Keratinocyte (primary cell): ENCODE measurements around the gene ANKS1A. TPM values are rescaled to one million over a fixed set of nuclear protein-coding genes. Genes with fewer than 3 reads are reported as not detected.
A peak's percentile ranks its signal among the peaks of the same experiment; 100 is the strongest.

ENCODE experiments used
- DNase-seq: peaks from one replicate; pipeline ENCODE4 v3.0.0-alpha.2; 2011; ENCODE audit warnings: low read depth, missing footprints, low spot score
- FAIRE-seq: peaks from 2 replicates; lab custom pipeline; 2011; peaks lifted over from hg19 to GRCh38; lab: Jason Lieb, UNC
- H2AFZ ChIP-seq: 2 replicates; pipeline ENCODE4 v1.6.0; 2012; ENCODE audit warnings: low read length, control low read depth, inconsistent platforms; ENCODE audit not compliant: control insufficient read depth
- H3K27ac ChIP-seq: 2 replicates; pipeline ENCODE4 v1.5.1; 2011; ENCODE audit warnings: low read length; ENCODE audit not compliant: control insufficient read depth, insufficient read depth
- H3K27me3 ChIP-seq: 3 replicates; pipeline ENCODE4 v1.6.0; 2011; ENCODE audit warnings: low read length; ENCODE audit not compliant: control insufficient read depth, insufficient read depth; ENCODE audit errors: extremely low read depth
- H3K36me3 ChIP-seq, 2 experiments: 2 replicates in 1 of 2; 3 replicates in 1 of 2; pipeline ENCODE4 v1.5.1; 2011; ENCODE audit warnings: low read length in 2 of 2, mild to moderate bottlenecking in 1 of 2; ENCODE audit not compliant: control insufficient read depth in 2 of 2, insufficient read depth in 2 of 2; ENCODE audit errors: extremely low read depth in 1 of 2
- H3K4me1 ChIP-seq: 3 replicates; pipeline ENCODE4 v1.5.1; 2011; ENCODE audit warnings: low read length; ENCODE audit not compliant: control insufficient read depth, insufficient read depth; ENCODE audit errors: extremely low read depth
- H3K4me2 ChIP-seq: 3 replicates; pipeline ENCODE4 v1.6.0; 2011; ENCODE audit warnings: low read depth, low read length; ENCODE audit not compliant: control insufficient read depth, insufficient read depth; ENCODE audit errors: extremely low read depth
- H3K4me3 ChIP-seq, 3 experiments: fragments of 200-600 bp in 1 of 3; sonication (generic) in 1 of 3; 2 replicates in 2 of 3; 3 replicates in 1 of 3; pipeline ENCODE4 v1.5.1; 2011 to 2016; ENCODE audit warnings: low read length in 3 of 3, mild to moderate bottlenecking in 3 of 3, control low read depth in 2 of 3, inconsistent platforms in 1 of 3, low read depth in 1 of 3, mixed read lengths in 1 of 3, mixed run types in 1 of 3, moderate library complexity in 1 of 3; ENCODE audit not compliant: control insufficient read depth in 2 of 3, insufficient read depth in 2 of 3; ENCODE audit errors: extremely low read depth in 1 of 3
- H3K79me2 ChIP-seq: 2 replicates; pipeline ENCODE4 v1.6.0; 2012; ENCODE audit warnings: low read length; ENCODE audit not compliant: control insufficient read depth, insufficient read depth
- H3K9ac ChIP-seq: 3 replicates; pipeline ENCODE4 v1.6.0; 2011; ENCODE audit warnings: low read length; ENCODE audit not compliant: control insufficient read depth, insufficient read depth; ENCODE audit errors: extremely low read depth
- H3K9me1 ChIP-seq: 3 replicates; pipeline ENCODE4 v1.6.0; 2011; ENCODE audit warnings: low read length; ENCODE audit not compliant: control insufficient read depth, insufficient read depth; ENCODE audit errors: extremely low read depth
- H3K9me3 ChIP-seq: 2 replicates; pipeline ENCODE4 v1.5.1; 2012; ENCODE audit warnings: low read depth, low read length; ENCODE audit not compliant: control insufficient read depth
- H4K20me1 ChIP-seq: 3 replicates; pipeline ENCODE4 v1.6.0; 2011; ENCODE audit warnings: low read length; ENCODE audit not compliant: control insufficient read depth, insufficient read depth; ENCODE audit errors: extremely low read depth
- CTCF ChIP-seq, 3 experiments: IDR thresholded peaks in 1 of 3; conservative IDR thresholded peaks in 1 of 3; optimal IDR thresholded peaks in 1 of 3; 2 replicates in 2 of 3; 3 replicates in 1 of 3; pipeline versions ENCODE3 to v1.5.1; 2011; ENCODE audit warnings: low read length in 3 of 3, mild to moderate bottlenecking in 3 of 3, moderate library complexity in 2 of 3, control low read depth in 1 of 3, inconsistent platforms in 1 of 3; ENCODE audit not compliant: insufficient read depth in 2 of 3; ENCODE audit errors: extremely low read depth in 1 of 3
- EZH2 ChIP-seq: IDR thresholded peaks from one replicate; pipeline ENCODE4 v1.6.1; 2012; ENCODE audit warnings: inconsistent platforms, mild to moderate bottlenecking, low read length, moderate library complexity
- dilution Hi-C: fragments of 300-500 bp; cut with MboI; formaldehyde crosslinking; loops from one replicate; pipeline ENCODE4 v1.7.0; 2020; ENCODE audit warnings: low sequenced_read_pairs; ENCODE audit not compliant: extremely low pct_ligation_motif_present
- polyA plus RNA-seq, 5 experiments: library from polyadenylated mRNA; depleted of rRNA in 3 of 5; stranded (reverse) in 3 of 5; stranded (forward) in 1 of 5; unstranded in 1 of 5; fragments of >200 nt; gene quantifications; 1 replicate in 1 of 5; 2 replicates in 3 of 5; 3 replicates in 1 of 5; pipeline versions ENCODE4 v1.2.1 to v1.2.3, GENCODE V29; 2011 to 2012; ENCODE audit warnings: missing spikeins in 2 of 5, low read depth in 1 of 5, low replicate concordance in 1 of 5

Gene ANKS1A
- polyA plus RNA-seq, 1 donor (not counting 4 experiments of a cell fraction or from before 2014, with no cell fraction given): 8.6 TPM

- Histone ChIP-seq H4K20me1 (peaks cover 3% of the 10 kb centered on the region), H3K9me1 (no peaks in the 10 kb centered on the region), H3K4me2 (no peak overlapping the region), H3K9ac (no peak overlapping the region), H3K36me3 (peaks cover 0 to 2% of the 10 kb centered on the region in 2 experiments), H3K4me3 (no peak overlapping the region), H3K4me1 (peaks cover 10% of the 10 kb centered on the region), H3K27me3 (no peaks in the 10 kb centered on the region), H3K27ac (no peak overlapping the region), H3K9me3 (no peaks in the 10 kb centered on the region), H3K79me2 (no peaks in the 10 kb centered on the region), H2AFZ (no peak overlapping the region)
- DNase-seq: no peak
- dilution Hi-C loops: no loop called here
- TF ChIP-seq EZH2 (no peak), CTCF (optimal IDR thresholded peaks at IDR 0.05 in 1 of 3, IDR thresholded peaks at IDR 0.05 in 1 of 3, conservative IDR thresholded peaks at IDR 0.05 in 1 of 3; ENCODE audit: extremely low read depth in 1 of 3, insufficient read depth in 2 of 3, low read length in 3 of 3) (no peak)
- no peak for FAIRE-seq
Observed at GRCh38 chr6:35094183-35094582, 205.1 kb downstream of the ANKS1A start.

GRCh38 chr6:35096129-35096862, 207.2 kb downstream of the ANKS1A start:
- H3K27me3 ChIP-seq: no peaks in the 10 kb centered on the region
- H3K4me2 ChIP-seq: no peak overlapping the region
- DNase-seq (no peak), FAIRE-seq (peak; percentile 17)
- TF ChIP-seq EZH2: no peak
- TF ChIP-seq CTCF (optimal IDR thresholded peaks at IDR 0.05 in 1 of 3, IDR thresholded peaks at IDR 0.05 in 1 of 3, conservative IDR thresholded peaks at IDR 0.05 in 1 of 3; ENCODE audit: extremely low read depth in 1 of 3, insufficient read depth in 2 of 3, low read length in 3 of 3): no peak
- no peak overlapping the region for H3K4me3 ChIP-seq
- no peaks in the 10 kb centered on the region for H3K9me1 ChIP-seq
- no peaks in the 10 kb centered on the region for H3K79me2 ChIP-seq
- H3K36me3 ChIP-seq: no peaks in the 10 kb centered on the region
- no peaks in the 10 kb centered on the region for H4K20me1 ChIP-seq
- H3K9me3 ChIP-seq: no peaks in the 10 kb centered on the region
- H3K4me1 ChIP-seq: peaks cover 10% of the 10 kb centered on the region
- dilution Hi-C loops: no loop called here
- no peak overlapping the region for H3K9ac ChIP-seq
- no peak overlapping the region for H2AFZ ChIP-seq
- no peak overlapping the region for H3K27ac ChIP-seq
